Loucy (cell line): ENCODE measurements around the gene DUSP22.

Experiments used
- H2AFZ ChIP-seq: fragments of 200-600 bp; sonication (generic); 2 replicates; pipeline ENCODE4 v1.6.0; 2016; ENCODE audit warnings: antibody characterized with exemption, mild to moderate bottlenecking, low read length, moderate library complexity
- H3F3A ChIP-seq: fragments of 200-600 bp; 2 replicates; pipeline ENCODE4 v1.6.0; 2016; ENCODE audit warnings: antibody characterized with exemption, low read depth, mild to moderate bottlenecking
- H3K27me3 ChIP-seq: fragments of 200-600 bp; sonication (generic); 2 replicates; pipeline ENCODE4 v1.6.1; 2014; ENCODE audit warnings: low read length, mild to moderate bottlenecking; ENCODE audit not compliant: insufficient read depth, poor library complexity, severe bottlenecking
- H3K36me3 ChIP-seq: fragments of 200-600 bp; sonication (generic); 2 replicates; pipeline ENCODE4 v1.6.1; 2016; ENCODE audit warnings: low read length; ENCODE audit not compliant: insufficient read depth
- H3K4me1 ChIP-seq: fragments of 200-600 bp; sonication (generic); 2 replicates; pipeline ENCODE4 v1.5.1; 2014; ENCODE audit warnings: low read length, mild to moderate bottlenecking; ENCODE audit not compliant: insufficient read depth, poor library complexity, severe bottlenecking
- H3K4me2 ChIP-seq: fragments of 200-600 bp; sonication (generic); 2 replicates; pipeline ENCODE4 v1.6.0; 2014; ENCODE audit warnings: antibody characterized with exemption, low read length, low read depth, mild to moderate bottlenecking; ENCODE audit not compliant: poor library complexity, severe bottlenecking
- H3K4me3 ChIP-seq: fragments of 200-600 bp; sonication (generic); 2 replicates; pipeline ENCODE4 v1.5.1; 2014; ENCODE audit warnings: low read length, mild to moderate bottlenecking, mixed read lengths; ENCODE audit not compliant: poor library complexity, severe bottlenecking
- H3K79me2 ChIP-seq: fragments of 200-600 bp; sonication (generic); 2 replicates; pipeline ENCODE4 v1.6.1; 2014; ENCODE audit warnings: low read length; ENCODE audit not compliant: insufficient read depth
- H3K9ac ChIP-seq: fragments of 200-600 bp; sonication (generic); 2 replicates; pipeline ENCODE4 v1.6.0; 2014; ENCODE audit warnings: mild to moderate bottlenecking, low read depth, low read length, moderate library complexity; ENCODE audit not compliant: poor library complexity, severe bottlenecking
- H3K9me2 ChIP-seq: fragments of 200-600 bp; sonication (generic); replicated peaks from 2 replicates; pipeline ENCODE4 v1.6.1; 2016; ENCODE audit warnings: low read depth, low read length, mixed read lengths
- H3K9me3 ChIP-seq: fragments of 200-600 bp; sonication (generic); 2 replicates; pipeline ENCODE4 v1.6.1; 2014; ENCODE audit warnings: mild to moderate bottlenecking, antibody characterized with exemption, low read length, low read depth; ENCODE audit not compliant: insufficient read depth
- H4K20me1 ChIP-seq: fragments of 200-600 bp; sonication (generic); 2 replicates; pipeline ENCODE4 v1.6.0; 2014; ENCODE audit warnings: antibody characterized with exemption, low read length, mild to moderate bottlenecking; ENCODE audit not compliant: insufficient read depth, poor library complexity, severe bottlenecking
- EZH2phosphoT487 ChIP-seq: fragments of 200-600 bp; IDR thresholded peaks from 2 replicates; pipeline ENCODE4 v1.6.1; 2018; ENCODE audit warnings: antibody characterized with exemption, mild to moderate bottlenecking, moderate library complexity, borderline replicate concordance
- TF ChIP-seq, protein P1 (sequence below): fragments of 200-600 bp; sonication (generic); conservative IDR thresholded peaks from 2 replicates; pipeline ENCODE4 v1.5.1; 2014; ENCODE audit warnings: mild to moderate bottlenecking, antibody characterized with exemption, low read length

Gene DUSP22

DNA sequence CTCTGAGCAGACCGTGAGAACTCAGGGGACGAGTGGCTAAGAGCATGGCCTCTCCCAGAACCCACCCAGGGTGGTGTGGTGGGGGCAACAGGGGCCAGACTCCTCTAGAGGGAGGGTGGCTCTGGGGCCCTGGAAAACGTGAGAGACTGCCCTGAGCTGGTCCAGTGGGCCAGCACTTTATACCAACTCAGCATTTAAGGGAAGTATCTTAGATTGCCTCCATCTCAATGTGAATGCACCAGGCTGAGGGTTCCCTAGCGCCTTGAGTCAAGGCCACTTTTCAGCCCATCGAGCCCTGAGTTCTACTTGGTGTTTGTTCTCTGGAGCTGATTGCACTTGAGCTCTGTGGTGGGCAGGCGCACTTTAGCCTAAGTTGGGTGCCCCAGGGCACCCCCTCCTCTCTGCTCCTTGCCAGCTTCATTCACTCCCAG lies 57.2 kb downstream of the DUSP22 start:
- Histone ChIP-seq H3K27me3 (no peaks in the 10 kb centered on the region), H3K9me2 (no peaks in the 10 kb centered on the region), H3F3A (no peaks in the 10 kb centered on the region), H3K4me2 (no peak overlapping the region), H3K4me3 (no peak overlapping the region), H3K9me3 (no peaks in the 10 kb centered on the region), H4K20me1 (no peaks in the 10 kb centered on the region), H3K36me3 (peaks cover 26% of the 10 kb centered on the region; the same call in 1 of the 2 replicates), H2AFZ (no peak overlapping the region), H3K4me1 (peaks cover 21% of the 10 kb centered on the region), H3K9ac (no peak overlapping the region), H3K79me2 (no peaks in the 10 kb centered on the region)
- TF ChIP-seq, protein P1, sequence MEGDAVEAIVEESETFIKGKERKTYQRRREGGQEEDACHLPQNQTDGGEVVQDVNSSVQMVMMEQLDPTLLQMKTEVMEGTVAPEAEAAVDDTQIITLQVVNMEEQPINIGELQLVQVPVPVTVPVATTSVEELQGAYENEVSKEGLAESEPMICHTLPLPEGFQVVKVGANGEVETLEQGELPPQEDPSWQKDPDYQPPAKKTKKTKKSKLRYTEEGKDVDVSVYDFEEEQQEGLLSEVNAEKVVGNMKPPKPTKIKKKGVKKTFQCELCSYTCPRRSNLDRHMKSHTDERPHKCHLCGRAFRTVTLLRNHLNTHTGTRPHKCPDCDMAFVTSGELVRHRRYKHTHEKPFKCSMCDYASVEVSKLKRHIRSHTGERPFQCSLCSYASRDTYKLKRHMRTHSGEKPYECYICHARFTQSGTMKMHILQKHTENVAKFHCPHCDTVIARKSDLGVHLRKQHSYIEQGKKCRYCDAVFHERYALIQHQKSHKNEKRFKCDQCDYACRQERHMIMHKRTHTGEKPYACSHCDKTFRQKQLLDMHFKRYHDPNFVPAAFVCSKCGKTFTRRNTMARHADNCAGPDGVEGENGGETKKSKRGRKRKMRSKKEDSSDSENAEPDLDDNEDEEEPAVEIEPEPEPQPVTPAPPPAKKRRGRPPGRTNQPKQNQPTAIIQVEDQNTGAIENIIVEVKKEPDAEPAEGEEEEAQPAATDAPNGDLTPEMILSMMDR = no peak
- no peak for TF ChIP-seq EZH2phosphoT487

DNA sequence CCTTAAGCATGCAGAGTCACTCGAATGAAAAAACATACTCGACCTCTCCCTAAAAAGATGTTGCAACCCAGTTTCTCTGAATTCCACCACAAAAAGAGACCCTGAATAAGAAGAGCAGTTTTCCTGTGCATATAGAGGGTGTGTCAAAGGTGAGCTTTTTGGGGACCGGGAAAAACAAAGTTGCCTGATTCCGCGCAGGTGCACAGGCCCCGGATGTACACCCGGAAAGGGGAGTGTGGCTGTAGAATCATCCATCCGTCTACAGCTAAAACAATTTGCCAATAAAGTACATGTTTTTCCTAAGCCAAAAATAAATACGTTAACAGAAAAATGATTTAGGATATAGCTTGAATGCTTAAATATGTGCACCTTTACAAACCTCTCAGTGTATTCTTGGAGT lies 58.1 kb downstream of the DUSP22 start:
- no peak overlapping the region for H2AFZ ChIP-seq
- H3F3A ChIP-seq = no peaks in the 10 kb centered on the region
- TF ChIP-seq EZH2phosphoT487 = no peak
- TF ChIP-seq, protein P1 = no peak
- no peak overlapping the region for H3K9ac ChIP-seq
- H3K4me2 ChIP-seq = no peak overlapping the region
- no peak overlapping the region for H3K4me3 ChIP-seq
- no peaks in the 10 kb centered on the region for H3K9me2 ChIP-seq
- H4K20me1 ChIP-seq = no peaks in the 10 kb centered on the region
- H3K4me1 ChIP-seq = peaks cover 17% of the 10 kb centered on the region
- no peaks in the 10 kb centered on the region for H3K27me3 ChIP-seq
- H3K79me2 ChIP-seq = no peaks in the 10 kb centered on the region
- peaks cover 26% of the 10 kb centered on the region; the same call in 1 of the 2 replicates for H3K36me3 ChIP-seq
- H3K9me3 ChIP-seq = no peaks in the 10 kb centered on the region

DNA sequence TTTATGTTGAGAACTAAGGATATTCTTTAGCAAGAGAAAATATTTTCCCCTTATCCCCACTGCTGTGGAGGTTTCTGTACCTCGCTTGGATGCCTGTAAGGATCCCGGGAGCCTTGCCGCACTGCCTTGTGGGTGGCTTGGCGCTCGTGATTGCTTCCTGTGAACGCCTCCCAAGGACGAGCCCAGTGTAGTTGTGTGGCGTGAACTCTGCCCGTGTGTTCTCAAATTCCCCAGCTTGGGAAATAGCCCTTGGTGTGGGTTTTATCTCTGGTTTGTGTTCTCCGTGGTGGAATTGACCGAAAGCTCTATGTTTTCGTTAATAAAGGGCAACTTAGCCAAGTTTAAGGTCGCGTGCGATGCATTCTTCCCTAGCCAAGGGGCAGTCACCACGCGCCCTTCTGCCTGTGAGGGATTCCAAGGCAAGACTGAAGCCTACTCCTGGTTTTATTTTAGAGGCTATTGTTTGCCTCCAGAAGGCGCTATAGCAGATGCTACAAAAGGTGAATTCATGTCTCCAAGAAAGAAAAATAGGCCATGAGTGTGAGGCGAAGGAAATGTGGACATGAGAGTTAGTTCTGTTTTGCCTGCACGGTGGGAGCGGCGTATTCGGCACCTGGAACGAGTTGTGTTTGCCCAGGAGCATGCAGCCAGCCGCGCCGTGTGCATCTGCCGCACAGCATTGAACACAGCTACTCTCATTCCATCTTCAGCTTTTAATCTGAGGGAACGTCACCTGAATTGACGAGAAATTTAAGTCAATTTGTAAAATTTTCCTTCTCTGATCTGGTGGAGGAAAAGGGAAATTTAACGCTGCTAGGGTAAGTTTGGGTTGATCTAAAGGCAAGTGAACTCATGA lies 59.0 kb downstream of the DUSP22 start:
- Histone ChIP-seq H3K4me1 (peaks cover 22% of the 10 kb centered on the region), H3K79me2 (no peaks in the 10 kb centered on the region), H3K9me3 (no peaks in the 10 kb centered on the region)

More for the DNA sequence above, 59.0 kb downstream of the DUSP22 start:
- TF ChIP-seq EZH2phosphoT487 = no peak
- TF ChIP-seq, protein P1 = peak; percentile 38
- Histone ChIP-seq H3K9ac (no peak overlapping the region), H3K4me2 (no peak overlapping the region), H2AFZ (no peak overlapping the region), H3K36me3 (peaks cover 17% of the 10 kb centered on the region; the same call in 1 of the 2 replicates), H3K27me3 (no peaks in the 10 kb centered on the region), H3F3A (no peaks in the 10 kb centered on the region), H3K9me2 (no peaks in the 10 kb centered on the region), H4K20me1 (no peaks in the 10 kb centered on the region), H3K4me3 (no peak overlapping the region)
